HUES48 (cell line): ENCODE measurements around the gene SH3TC2.

ENCODE experiments used
- H3K27ac ChIP-seq: one replicate; pipeline ENCODE4 v1.7.0; 2013; ENCODE audit warnings: low read depth, low read length, inconsistent platforms
- H3K27me3 ChIP-seq: 2 replicates; pipeline ENCODE4 v1.6.1; 2013; ENCODE audit warnings: mild to moderate bottlenecking, low read length; ENCODE audit not compliant: control insufficient read depth, insufficient read depth
- H3K36me3 ChIP-seq: 2 replicates; pipeline ENCODE4 v1.6.1; 2013; ENCODE audit warnings: low read length; ENCODE audit not compliant: control insufficient read depth, insufficient read depth
- H3K4me1 ChIP-seq: 2 replicates; pipeline ENCODE4 v1.6.1; 2013; ENCODE audit warnings: mild to moderate bottlenecking, low read length; ENCODE audit not compliant: control insufficient read depth, insufficient read depth
- H3K4me3 ChIP-seq: 2 replicates; pipeline ENCODE4 v1.5.1; 2013; ENCODE audit warnings: mild to moderate bottlenecking, low read depth, low read length
- H3K9ac ChIP-seq: 2 replicates; pipeline ENCODE4 v1.6.1; 2013; ENCODE audit warnings: mild to moderate bottlenecking, low read depth, low read length, moderate library complexity
- H3K9me3 ChIP-seq: 2 replicates; pipeline ENCODE4 v1.6.1; 2013; ENCODE audit warnings: low read length; ENCODE audit not compliant: control insufficient read depth, insufficient read depth

Gene SH3TC2

GRCh38 chr5:149030392-149030791 lies 32.5 kb downstream of the SH3TC2 start:
- no peaks in the 10 kb centered on the region for H3K27me3 ChIP-seq
- H3K4me1 ChIP-seq, result no peaks in the 10 kb centered on the region
- H3K4me3 ChIP-seq, result no peak overlapping the region
- H3K27ac ChIP-seq, result no peak overlapping the region
- no peaks in the 10 kb centered on the region for H3K9me3 ChIP-seq
- H3K9ac ChIP-seq, result no peak overlapping the region
- H3K36me3 ChIP-seq, result no peaks in the 10 kb centered on the region

DNA sequence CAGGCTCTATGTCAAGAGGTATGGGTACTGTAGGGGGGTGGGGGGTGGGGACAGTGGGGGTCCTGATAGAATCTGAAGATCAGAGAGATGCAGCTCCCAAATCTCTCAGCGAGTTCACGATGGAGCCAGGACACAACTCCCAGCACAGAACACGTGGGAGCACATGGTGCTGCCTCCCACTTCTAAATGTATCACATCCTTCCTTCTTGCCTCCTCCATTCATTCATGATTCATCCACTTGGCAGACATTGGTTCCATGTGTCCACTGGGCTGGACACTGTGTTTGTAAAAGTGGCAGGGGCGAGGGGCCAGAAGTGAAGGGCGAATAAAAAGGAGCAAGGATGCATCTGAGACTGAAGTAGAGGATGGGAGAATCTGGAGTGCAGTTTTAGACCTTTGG lies 33.9 kb downstream of the SH3TC2 start:
- Histone ChIP-seq H3K27me3 (no peaks in the 10 kb centered on the region), H3K9me3 (no peaks in the 10 kb centered on the region), H3K9ac (no peak overlapping the region), H3K36me3 (no peaks in the 10 kb centered on the region), H3K4me3 (no peak overlapping the region), H3K27ac (no peak overlapping the region), H3K4me1 (no peaks in the 10 kb centered on the region)

DNA sequence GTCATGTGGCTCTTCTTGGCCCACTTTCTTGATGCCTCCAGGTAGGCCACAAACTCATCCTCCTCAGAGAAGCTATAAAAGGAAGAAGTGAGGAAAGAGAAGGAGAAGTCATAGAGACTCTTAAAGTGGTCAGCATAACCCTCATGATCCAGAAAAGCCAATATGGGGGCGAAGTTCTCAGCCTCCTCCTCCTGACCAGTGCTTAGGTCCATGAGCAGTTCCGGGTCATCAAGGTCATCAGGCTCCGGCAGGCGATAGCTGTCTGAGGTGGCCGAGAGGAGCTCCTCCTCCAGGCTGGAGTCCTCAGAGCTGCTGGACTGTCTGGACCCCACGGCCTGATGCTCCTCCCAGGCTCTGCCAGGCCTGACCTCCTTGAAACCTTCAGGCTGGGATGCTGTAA lies 34.7 kb downstream of the SH3TC2 start:
- H3K27me3 ChIP-seq, result no peaks in the 10 kb centered on the region
- no peak overlapping the region for H3K9ac ChIP-seq
- no peaks in the 10 kb centered on the region for H3K4me1 ChIP-seq
- no peaks in the 10 kb centered on the region for H3K9me3 ChIP-seq
- H3K4me3 ChIP-seq, result no peak overlapping the region
- no peaks in the 10 kb centered on the region for H3K36me3 ChIP-seq
- H3K27ac ChIP-seq, result no peak overlapping the region

- Histone ChIP-seq H3K9ac (no peak overlapping the region), H3K36me3 (no peaks in the 10 kb centered on the region), H3K4me3 (no peak overlapping the region), H3K27ac (no peak overlapping the region), H3K9me3 (no peaks in the 10 kb centered on the region), H3K27me3 (no peaks in the 10 kb centered on the region), H3K4me1 (no peaks in the 10 kb centered on the region)
Observed at GRCh38 chr5:149027636-149028035, 35.2 kb downstream of the SH3TC2 start.

DNA sequence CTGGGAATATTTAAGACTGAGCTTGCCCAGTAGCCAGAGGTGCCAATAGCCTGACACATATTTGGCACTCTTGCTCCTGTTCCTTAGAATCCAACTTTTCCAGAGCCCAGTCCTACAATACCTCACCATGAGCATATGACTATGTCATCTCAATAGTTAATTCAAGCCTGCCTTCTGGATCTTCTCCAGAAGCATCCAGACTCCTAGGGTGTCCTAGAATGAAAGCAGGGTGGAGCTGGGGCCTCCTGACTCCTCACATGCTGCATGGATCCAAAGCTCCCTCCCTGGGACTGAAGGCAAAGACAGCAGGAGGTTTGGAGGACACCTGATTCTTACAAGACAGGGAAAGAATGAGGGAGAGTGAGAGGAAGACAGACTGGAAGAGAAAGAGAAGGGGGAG lies 37.9 kb downstream of the SH3TC2 start:
- Histone ChIP-seq H3K9ac (no peak overlapping the region), H3K4me1 (no peaks in the 10 kb centered on the region), H3K27me3 (no peaks in the 10 kb centered on the region), H3K27ac (no peak overlapping the region), H3K36me3 (no peaks in the 10 kb centered on the region), H3K9me3 (no peaks in the 10 kb centered on the region), H3K4me3 (no peak overlapping the region)

DNA sequence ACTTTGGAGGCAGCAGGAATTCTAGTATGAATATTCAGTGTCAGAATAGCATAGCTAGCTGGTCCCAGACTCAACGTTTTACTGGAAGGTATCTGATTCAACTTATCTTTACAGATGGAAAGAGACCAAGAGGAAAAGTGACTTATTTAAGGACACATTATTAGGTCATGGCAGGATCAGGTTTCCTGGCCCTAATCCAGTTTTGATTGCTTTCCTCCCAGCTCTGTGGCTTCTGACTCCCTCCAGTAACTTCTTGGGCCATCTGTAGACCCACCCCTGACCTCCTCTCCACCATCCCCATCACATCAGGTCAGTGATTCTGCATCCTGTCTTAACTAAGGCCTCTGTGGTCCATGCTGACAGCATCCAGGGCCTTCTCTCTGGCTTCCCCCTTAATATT lies 38.4 kb downstream of the SH3TC2 start:
- Histone ChIP-seq H3K4me3 (no peak overlapping the region), H3K36me3 (no peaks in the 10 kb centered on the region), H3K27ac (no peak overlapping the region), H3K4me1 (no peaks in the 10 kb centered on the region), H3K27me3 (no peaks in the 10 kb centered on the region), H3K9ac (no peak overlapping the region), H3K9me3 (no peaks in the 10 kb centered on the region)

DNA sequence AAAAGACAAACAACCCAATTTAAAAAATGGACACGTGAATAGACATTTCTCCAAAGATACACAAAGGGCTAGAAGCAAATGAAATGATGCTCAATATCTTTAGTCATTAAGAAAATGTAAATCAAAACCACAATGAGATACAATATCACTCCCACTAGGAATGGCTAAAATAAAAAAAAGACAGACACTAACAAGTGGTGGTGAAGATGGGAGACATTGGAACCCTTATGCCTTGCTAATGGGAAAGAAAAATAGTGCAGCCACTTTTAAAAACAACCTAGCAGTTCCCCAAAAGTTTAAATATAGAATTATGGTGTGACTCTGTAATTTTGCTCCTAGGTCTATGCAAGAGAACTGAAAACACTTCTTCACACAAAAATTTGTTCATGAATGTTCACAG lies 40.7 kb downstream of the SH3TC2 start:
- Histone ChIP-seq H3K27me3 (no peaks in the 10 kb centered on the region), H3K9ac (no peak overlapping the region), H3K27ac (no peak overlapping the region), H3K36me3 (no peaks in the 10 kb centered on the region), H3K9me3 (no peaks in the 10 kb centered on the region), H3K4me3 (no peak overlapping the region), H3K4me1 (0 out of 2 replicates have a peak, but pooled peaks cover 6% of the 10 kb centered on the region)

DNA sequence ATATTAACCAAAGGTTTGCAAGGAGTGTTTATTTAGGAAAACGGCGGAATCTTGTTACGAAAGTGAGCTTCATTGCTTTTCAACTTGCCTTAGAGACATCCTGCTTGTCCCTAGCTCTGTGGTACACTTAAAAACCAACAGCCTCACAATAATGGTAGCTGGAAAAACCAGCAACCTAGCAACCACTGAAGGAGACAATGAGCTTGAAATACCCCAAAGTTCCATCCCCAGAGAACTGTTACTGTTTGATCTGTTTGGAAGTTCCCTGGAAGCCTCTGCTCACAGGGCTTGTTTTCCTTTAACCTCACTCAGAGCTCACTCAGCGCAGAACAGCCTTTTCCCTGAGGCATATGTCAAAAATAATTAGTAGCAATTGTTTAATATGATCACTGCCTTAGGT lies 43.2 kb downstream of the SH3TC2 start:
- no peak overlapping the region for H3K27ac ChIP-seq
- H3K4me3 ChIP-seq, result no peak overlapping the region
- H3K9ac ChIP-seq, result no peak overlapping the region
- H3K4me1 ChIP-seq, result 0 out of 2 replicates have a peak, but pooled peaks cover 6% of the 10 kb centered on the region
- H3K36me3 ChIP-seq, result no peaks in the 10 kb centered on the region
- H3K27me3 ChIP-seq, result no peaks in the 10 kb centered on the region
- H3K9me3 ChIP-seq, result no peaks in the 10 kb centered on the region

- no peak overlapping the region for H3K27ac ChIP-seq
- H3K4me3 ChIP-seq, result no peak overlapping the region
- no peaks in the 10 kb centered on the region for H3K27me3 ChIP-seq
- 0 out of 2 replicates have a peak, but pooled peaks cover 6% of the 10 kb centered on the region for H3K4me1 ChIP-seq
- H3K9ac ChIP-seq, result no peak overlapping the region
- H3K9me3 ChIP-seq, result no peaks in the 10 kb centered on the region
- H3K36me3 ChIP-seq, result no peaks in the 10 kb centered on the region
Observed at GRCh38 chr5:149018909-149019443, 43.9 kb downstream of the SH3TC2 start.

- H3K36me3 ChIP-seq, result no peaks in the 10 kb centered on the region
- H3K9ac ChIP-seq, result no peak overlapping the region
- no peak overlapping the region for H3K4me3 ChIP-seq
- 0 out of 2 replicates have a peak, but pooled peaks cover 6% of the 10 kb centered on the region for H3K4me1 ChIP-seq
- no peak overlapping the region for H3K27ac ChIP-seq
- no peaks in the 10 kb centered on the region for H3K27me3 ChIP-seq
- H3K9me3 ChIP-seq, result no peaks in the 10 kb centered on the region
Observed at GRCh38 chr5:149017636-149018035, 45.2 kb downstream of the SH3TC2 start.

GRCh38 chr5:149015561-149015960 lies 47.3 kb downstream of the SH3TC2 start:
- Histone ChIP-seq H3K4me1 (0 out of 2 replicates have a peak, but pooled peaks cover 6% of the 10 kb centered on the region), H3K4me3 (no peak overlapping the region), H3K9me3 (no peaks in the 10 kb centered on the region), H3K9ac (no peak overlapping the region), H3K27me3 (no peaks in the 10 kb centered on the region), H3K36me3 (no peaks in the 10 kb centered on the region), H3K27ac (no peak overlapping the region)

DNA sequence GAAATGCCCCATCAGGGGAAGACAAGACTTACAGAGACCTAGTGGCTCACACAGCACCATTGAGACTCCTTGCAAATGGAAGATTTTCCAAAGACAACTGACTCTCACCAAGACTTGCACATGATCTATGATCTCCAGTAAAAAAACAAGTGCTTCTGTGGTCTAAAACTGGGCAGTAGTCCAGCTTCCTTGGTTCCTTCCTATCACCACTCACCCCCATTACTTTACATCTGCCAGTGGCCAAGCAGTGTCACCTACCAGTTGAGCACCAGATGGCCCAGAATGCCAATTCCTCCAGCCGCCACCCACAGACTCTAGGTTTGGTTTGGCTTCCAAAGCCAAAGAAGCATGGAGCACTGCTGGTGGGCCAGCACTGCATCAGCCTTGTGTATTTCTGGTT lies 47.7 kb downstream of the SH3TC2 start:
- Histone ChIP-seq H3K27me3 (no peaks in the 10 kb centered on the region), H3K27ac (no peak overlapping the region), H3K36me3 (no peaks in the 10 kb centered on the region), H3K4me1 (0 out of 2 replicates have a peak, but pooled peaks cover 6% of the 10 kb centered on the region), H3K9ac (no peak overlapping the region), H3K9me3 (no peaks in the 10 kb centered on the region), H3K4me3 (no peak overlapping the region)
